Vagina (tissue), 2 donors: ENCODE data around the gene ARSJ. TPM values are rescaled to one million over a fixed set of nuclear protein-coding genes. Genes with fewer than 3 reads are reported as not detected.
"Not testable (repeated sequence)": the region's sequence is repeated elsewhere in the genome, so short reads cannot be mapped to it uniquely, and the experiment has no call there.

Source experiments
- DNase-seq, 2 donors: peaks; one replicate each; pipeline ENCODE4 v3.0.0-alpha.2; 2017; ENCODE audit errors: extremely low spot score in 2 of 2
- H3K27ac ChIP-seq: fragments of 200-600 bp; sonication (generic); one replicate; pipeline ENCODE4 v1.5.1; 2019
- H3K27me3 ChIP-seq: fragments of 200-600 bp; sonication (generic); one replicate; pipeline ENCODE4 v1.5.1; 2019
- H3K36me3 ChIP-seq, 2 donors: fragments of 200-600 bp; sonication (generic); one replicate each; pipeline ENCODE4 v1.5.1; 2017 to 2019
- H3K4me1 ChIP-seq: fragments of 200-600 bp; sonication (generic); one replicate; pipeline ENCODE4 v1.5.1; 2019
- H3K4me3 ChIP-seq, 2 donors: fragments of 200-600 bp; sonication (generic); 1 replicate in 1 of 2; 2 replicates in 1 of 2; pipeline ENCODE4 v1.5.1; 2016 to 2019
- H3K9me3 ChIP-seq: fragments of 200-600 bp; sonication (generic); one replicate; pipeline ENCODE4 v1.5.1; 2019
- CTCF ChIP-seq, 3 experiments: fragments of 450-650 bp in 2 of 3; fragments of 200-600 bp in 1 of 3; sonication (generic) in 1 of 3; IDR thresholded peaks; one replicate each; pipeline ENCODE4 v1.5.1; 2017 to 2019; ENCODE audit warnings: antibody characterized with exemption in 3 of 3, mild to moderate bottlenecking in 2 of 3, moderate library complexity in 2 of 3
- POLR2A ChIP-seq, 2 donors: fragments of 450-650 bp; IDR thresholded peaks; one replicate each; pipeline ENCODE4 v1.6.1; 2017; ENCODE audit warnings: antibody characterized with exemption in 2 of 2, mild to moderate bottlenecking in 2 of 2, moderate library complexity in 2 of 2
- POLR2AphosphoS5 ChIP-seq, 2 donors: sonication (generic); formaldehyde crosslinking; IDR thresholded peaks; one replicate each; pipeline ENCODE4 v1.9.0; 2017; ENCODE audit warnings: antibody characterized with exemption in 2 of 2, mild to moderate bottlenecking in 2 of 2, low read depth in 1 of 2; ENCODE audit not compliant: insufficient read depth in 1 of 2
- intact Hi-C: fragments of 100-400 bp; cut with DNase I; formaldehyde crosslinking; loops from one replicate; pipeline ENCODE4 v1.15.1; 2023
- total RNA-seq: library from RNA; depleted of rRNA; stranded (reverse); fragments of >200 nt; gene quantifications from one replicate; pipeline ENCODE4 v1.2.3, GENCODE V29; 2016

ARSJ gene
- total RNA-seq, 1 donor from 2014 or later, result 5.4 TPM

- peaks cover 7% of the 10 kb centered on the region for H3K4me1 ChIP-seq
- H3K9me3 ChIP-seq, result no peaks in the 10 kb centered on the region
- TF ChIP-seq POLR2AphosphoS5 (IDR thresholded peaks at IDR 0.05; ENCODE audit: insufficient read depth in 1 of 2, low read depth in 1 of 2), result no peak
- TF ChIP-seq POLR2A (IDR thresholded peaks at IDR 0.05), result no peak
- TF ChIP-seq CTCF (IDR thresholded peaks at IDR 0.05), result no peak
- intact Hi-C loops, result no loop called here
- no peaks in the 10 kb centered on the region for H3K36me3 ChIP-seq
- H3K27me3 ChIP-seq, result no peaks in the 10 kb centered on the region
- H3K27ac ChIP-seq, result no peak overlapping the region
- DNase-seq, result no peak
- no peak overlapping the region for H3K4me3 ChIP-seq
Observed at GRCh38 chr4:114012749-114013148, 33.3 kb upstream of the ARSJ start.

- H3K4me3 ChIP-seq, result no peak overlapping the region
- TF ChIP-seq POLR2AphosphoS5 (IDR thresholded peaks at IDR 0.05; ENCODE audit: insufficient read depth in 1 of 2, low read depth in 1 of 2) (no peak), POLR2A (IDR thresholded peaks at IDR 0.05) (no peak), CTCF (IDR thresholded peaks at IDR 0.05) (no peak)
- H3K9me3 ChIP-seq, result no peaks in the 10 kb centered on the region
- no peaks in the 10 kb centered on the region for H3K27me3 ChIP-seq
- no peak overlapping the region for H3K27ac ChIP-seq
- no peak for DNase-seq
- H3K4me1 ChIP-seq, result peaks cover 8% of the 10 kb centered on the region
- no peaks in the 10 kb centered on the region for H3K36me3 ChIP-seq
- intact Hi-C loops, result no loop called here
Observed at GRCh38 chr4:114005569-114006442, 26.4 kb upstream of the ARSJ start.

GRCh38 chr4:114004483-114005226, 25.2 kb upstream of the ARSJ start:
- H3K4me1 ChIP-seq, H3K4me3 ChIP-seq, H3K27me3 ChIP-seq, H3K27ac ChIP-seq, intact Hi-C loops, H3K36me3 ChIP-seq, DNase-seq, H3K9me3 ChIP-seq: not testable (repeated sequence)

- TF ChIP-seq CTCF (IDR thresholded peaks at IDR 0.05) (no peak), POLR2A (IDR thresholded peaks at IDR 0.05) (no peak), POLR2AphosphoS5 (IDR thresholded peaks at IDR 0.05; ENCODE audit: insufficient read depth in 1 of 2, low read depth in 1 of 2) (no peak)
- no peak overlapping the region for H3K4me3 ChIP-seq
- no peak for DNase-seq
- H3K9me3 ChIP-seq, result no peaks in the 10 kb centered on the region
- H3K27ac ChIP-seq, result no peak overlapping the region
- peaks cover 7% of the 10 kb centered on the region for H3K4me1 ChIP-seq
- H3K27me3 ChIP-seq, result no peaks in the 10 kb centered on the region
- H3K36me3 ChIP-seq, result no peaks in the 10 kb centered on the region
- intact Hi-C loops, result no loop called here
Observed at GRCh38 chr4:113998531-113998930, 19.1 kb upstream of the ARSJ start.

GRCh38 chr4:113998079-113998478, 18.6 kb upstream of the ARSJ start:
- TF ChIP-seq CTCF (IDR thresholded peaks at IDR 0.05), result no peak
- TF ChIP-seq POLR2A (IDR thresholded peaks at IDR 0.05), result no peak
- no peak for TF ChIP-seq POLR2AphosphoS5 (IDR thresholded peaks at IDR 0.05; ENCODE audit: insufficient read depth in 1 of 2, low read depth in 1 of 2)
- H3K36me3 ChIP-seq, result no peaks in the 10 kb centered on the region
- no peak for DNase-seq
- intact Hi-C loops, result no loop called here
- H3K9me3 ChIP-seq, result no peaks in the 10 kb centered on the region
- no peaks in the 10 kb centered on the region for H3K27me3 ChIP-seq
- H3K4me3 ChIP-seq, result no peak overlapping the region
- H3K4me1 ChIP-seq, result peaks cover 7% of the 10 kb centered on the region
- H3K27ac ChIP-seq, result no peak overlapping the region
